Activated gamma-delta T cell treated with anti-CD3 and anti-CD28 coated beads, Interleukin-2, amount 50 U/mL, for 16 hours (primary cell): ENCODE measurements around the gene LOXL3.
A peak's percentile ranks its signal among the peaks of the same experiment; 100 is the strongest.

Experiments
- DNase-seq: peaks from one replicate; pipeline ENCODE4 v3.0.0-alpha.2; 2020; ENCODE audit warnings: low read depth

The LOXL3 gene, protein sequence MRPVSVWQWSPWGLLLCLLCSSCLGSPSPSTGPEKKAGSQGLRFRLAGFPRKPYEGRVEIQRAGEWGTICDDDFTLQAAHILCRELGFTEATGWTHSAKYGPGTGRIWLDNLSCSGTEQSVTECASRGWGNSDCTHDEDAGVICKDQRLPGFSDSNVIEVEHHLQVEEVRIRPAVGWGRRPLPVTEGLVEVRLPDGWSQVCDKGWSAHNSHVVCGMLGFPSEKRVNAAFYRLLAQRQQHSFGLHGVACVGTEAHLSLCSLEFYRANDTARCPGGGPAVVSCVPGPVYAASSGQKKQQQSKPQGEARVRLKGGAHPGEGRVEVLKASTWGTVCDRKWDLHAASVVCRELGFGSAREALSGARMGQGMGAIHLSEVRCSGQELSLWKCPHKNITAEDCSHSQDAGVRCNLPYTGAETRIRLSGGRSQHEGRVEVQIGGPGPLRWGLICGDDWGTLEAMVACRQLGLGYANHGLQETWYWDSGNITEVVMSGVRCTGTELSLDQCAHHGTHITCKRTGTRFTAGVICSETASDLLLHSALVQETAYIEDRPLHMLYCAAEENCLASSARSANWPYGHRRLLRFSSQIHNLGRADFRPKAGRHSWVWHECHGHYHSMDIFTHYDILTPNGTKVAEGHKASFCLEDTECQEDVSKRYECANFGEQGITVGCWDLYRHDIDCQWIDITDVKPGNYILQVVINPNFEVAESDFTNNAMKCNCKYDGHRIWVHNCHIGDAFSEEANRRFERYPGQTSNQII

DNA sequence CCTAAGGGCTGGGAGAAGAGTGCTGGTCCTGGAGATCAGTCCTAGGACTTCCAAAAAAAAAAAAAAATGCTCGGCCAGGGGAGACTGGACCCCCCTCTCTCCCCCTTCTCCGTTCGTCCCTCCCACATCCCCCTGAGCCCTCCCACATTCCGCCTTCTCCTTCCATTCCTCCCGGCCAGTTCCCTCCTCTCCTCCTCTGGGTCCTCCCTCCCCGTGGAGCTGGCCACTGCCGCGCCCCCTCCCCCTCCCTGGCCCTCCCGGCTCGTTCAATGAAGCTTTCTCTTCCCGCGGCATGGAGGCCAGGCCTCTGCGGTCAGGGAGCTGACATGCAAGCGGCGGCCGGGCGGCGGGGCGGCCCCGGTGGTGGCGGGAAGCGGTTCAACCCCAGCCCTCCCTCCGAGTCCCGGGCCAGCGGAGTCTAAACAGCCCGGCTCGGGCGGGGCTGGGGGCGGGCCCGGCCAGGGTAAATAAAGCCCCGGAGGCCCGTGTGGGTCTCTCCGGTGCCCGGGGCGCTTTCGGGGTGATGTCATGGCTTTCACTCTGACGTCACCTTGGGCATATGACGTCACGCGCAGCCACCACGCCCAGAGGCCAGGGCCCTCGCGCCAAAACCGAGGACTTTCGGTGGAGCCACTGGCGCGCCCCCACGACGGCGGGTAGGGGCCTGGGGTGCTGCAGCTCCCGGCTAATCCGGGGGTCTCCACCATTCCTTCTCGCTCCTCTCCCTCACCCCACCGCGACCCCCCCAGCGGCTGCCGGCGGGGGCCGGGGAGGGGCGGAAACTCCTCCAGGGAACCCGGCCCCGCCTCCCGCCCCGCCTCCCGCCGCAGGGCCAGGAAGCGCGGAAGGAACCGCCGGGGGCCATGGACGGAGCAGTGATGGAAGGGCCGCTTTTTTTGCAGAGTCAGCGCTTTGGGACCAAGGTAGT is at the start of gene LOXL3, which contains the start of gene DOK1:
Gene LOXL3 (minus strand): TSS at position 51 of the 928 bp plus-strand sequence. CDS start 1,308 bp downstream, outside the sequence.
Gene DOK1 (plus strand): TSS at position 829 of the 928 bp plus-strand sequence. CDS start 35 bp downstream, at position 864.
- peak; percentile 68 for DNase-seq

DNA sequence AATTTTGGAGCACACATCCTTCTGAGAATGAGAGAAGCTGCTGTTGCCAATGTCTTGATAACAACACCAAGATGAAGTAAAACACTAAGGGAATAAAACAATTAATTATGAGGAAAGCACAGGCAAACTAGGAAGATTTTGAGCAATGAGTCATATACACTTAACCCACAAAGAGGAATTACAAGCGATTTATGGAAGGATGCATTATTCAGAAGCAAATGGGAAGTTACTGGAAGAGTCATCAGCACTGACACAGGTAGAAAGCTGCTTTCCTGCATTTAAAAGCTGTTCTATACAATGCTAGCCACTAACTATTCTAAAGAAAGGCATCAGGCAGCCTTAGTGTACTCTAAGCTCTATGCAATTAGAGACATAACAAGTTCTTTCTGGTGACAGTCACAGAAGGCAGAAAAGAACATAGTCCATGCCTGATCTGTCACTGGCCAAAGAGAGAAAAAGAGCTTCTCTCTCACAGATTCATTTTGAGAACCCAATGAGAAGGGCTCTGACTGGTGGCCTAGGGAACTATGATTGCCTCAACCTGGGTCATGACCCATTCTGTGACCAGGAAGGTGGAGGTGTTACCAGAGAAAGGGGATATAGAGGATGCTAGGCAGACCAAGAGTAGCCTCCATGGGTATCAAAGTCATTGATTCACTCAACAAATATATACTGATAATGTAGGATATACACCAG is 49.0 kb upstream of the LOXL3 start:
- DNase-seq: no peak

DNA sequence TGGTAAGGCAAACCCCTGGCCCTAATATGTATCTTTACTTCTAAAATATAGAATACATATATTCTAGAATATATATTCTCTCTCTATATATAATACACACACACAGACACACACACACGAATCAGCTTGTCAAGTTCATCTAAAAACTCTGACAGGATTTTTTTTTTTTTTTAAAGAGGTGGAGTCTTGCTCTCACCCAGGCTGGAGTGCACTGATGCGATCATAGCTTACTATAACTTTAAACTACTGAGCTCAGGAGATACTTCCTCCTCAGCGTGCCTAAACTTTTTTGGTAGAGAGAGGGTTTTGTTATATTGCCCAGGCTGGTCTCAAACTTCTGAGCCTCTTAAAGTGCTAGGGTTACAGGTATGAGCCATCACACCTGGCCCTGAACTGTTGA is 45.9 kb upstream of the LOXL3 start:
- no peak for DNase-seq

DNA sequence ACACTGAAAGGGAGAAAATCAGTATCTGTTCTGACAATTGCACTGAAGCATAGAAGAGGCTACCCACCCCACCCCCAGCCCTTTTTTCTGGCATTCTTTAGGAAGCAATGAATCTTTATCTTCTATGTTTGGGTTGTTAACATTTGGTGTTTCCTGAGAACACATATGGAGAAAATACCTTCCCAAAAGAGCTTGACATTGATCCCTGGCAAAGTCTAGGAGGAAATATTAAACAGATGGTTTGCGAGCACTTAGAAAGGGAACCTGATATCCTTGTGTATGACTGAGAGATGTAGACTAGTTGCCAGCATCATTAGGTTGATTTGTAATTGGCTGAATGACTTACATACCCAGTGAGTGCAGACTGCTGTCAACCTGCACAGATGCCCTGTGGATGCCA is 43.7 kb upstream of the LOXL3 start:
- DNase-seq: no peak

DNA sequence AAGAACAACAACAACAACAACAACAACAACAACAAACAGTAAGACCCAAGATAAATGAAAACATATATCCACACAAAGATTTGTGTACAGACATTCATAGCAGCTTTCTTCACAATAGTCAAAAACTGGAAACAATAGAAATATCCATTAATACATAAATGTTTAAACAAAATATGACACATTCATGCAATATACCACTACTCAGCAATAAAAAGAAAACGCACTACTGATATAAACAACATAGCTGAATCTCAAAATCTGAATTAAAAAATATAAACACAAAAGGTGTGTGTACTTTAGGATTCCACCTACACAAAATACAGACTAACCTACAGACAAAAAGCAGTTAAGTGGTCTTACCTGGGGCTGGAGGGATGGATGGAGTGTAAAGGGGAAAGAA is 42.8 kb upstream of the LOXL3 start:
- no peak for DNase-seq

DNA sequence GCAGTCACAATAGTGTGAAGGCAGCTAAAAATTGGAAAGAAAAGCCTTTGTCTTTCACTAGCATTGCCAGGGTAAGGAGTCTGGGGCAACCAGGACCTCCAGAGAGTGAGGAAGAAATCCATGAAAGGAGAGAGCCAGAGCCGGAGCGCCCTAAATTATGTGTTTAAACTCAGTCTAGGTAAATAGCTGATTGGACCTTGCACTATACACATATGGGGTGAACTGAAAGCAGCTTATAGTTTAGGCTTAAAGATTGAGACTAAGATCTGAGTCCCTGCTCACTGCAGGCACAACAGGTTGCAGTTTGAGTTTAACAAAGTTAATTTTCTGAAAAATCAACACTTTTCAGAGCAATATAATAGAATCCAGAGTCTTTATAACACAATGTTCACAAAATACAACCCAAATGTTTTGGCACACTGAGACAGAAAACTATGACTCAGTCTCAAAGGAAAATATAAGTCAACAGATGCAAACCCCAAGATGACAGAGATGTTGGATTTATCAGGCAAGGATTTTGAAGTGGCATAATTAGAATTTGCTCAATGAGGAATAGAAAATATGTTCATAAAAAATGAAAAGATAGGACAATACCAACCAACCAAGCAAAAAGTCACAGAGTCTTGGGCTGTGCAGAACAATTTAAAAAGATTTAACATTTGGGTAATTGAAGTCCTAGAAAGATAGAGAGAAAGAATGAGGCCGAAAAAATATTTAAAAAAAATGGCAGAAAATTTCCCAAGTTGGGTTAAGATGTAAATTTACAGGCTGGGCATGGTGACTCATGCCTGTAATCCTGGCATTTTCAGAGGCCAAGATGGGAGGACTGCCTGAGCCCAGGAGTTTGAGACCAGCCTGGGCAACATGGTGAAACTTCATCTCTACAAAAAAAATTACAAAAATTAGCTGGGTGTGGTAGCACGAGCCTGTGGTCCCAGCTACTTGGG is 40.4 kb upstream of the LOXL3 start:
- no peak for DNase-seq

DNA sequence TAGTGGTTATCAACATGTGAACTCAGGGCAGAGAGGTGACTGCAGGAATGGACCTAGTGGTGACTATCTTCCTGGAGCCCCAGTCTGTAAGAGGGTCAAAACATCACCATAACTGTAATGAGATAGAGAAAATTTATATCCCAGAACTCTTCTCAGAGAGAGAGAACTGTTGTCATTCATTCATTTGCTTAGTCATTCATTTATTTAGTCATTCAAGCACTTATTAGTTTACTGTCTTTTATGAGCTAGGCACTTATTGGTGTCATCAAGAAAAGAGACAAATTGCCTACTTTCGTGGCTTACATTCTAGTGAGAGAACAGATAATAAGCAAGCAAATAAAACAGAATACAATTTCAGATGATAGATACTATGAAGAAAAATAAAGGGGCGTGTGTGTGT is 34.9 kb upstream of the LOXL3 start:
- DNase-seq: no peak

DNA sequence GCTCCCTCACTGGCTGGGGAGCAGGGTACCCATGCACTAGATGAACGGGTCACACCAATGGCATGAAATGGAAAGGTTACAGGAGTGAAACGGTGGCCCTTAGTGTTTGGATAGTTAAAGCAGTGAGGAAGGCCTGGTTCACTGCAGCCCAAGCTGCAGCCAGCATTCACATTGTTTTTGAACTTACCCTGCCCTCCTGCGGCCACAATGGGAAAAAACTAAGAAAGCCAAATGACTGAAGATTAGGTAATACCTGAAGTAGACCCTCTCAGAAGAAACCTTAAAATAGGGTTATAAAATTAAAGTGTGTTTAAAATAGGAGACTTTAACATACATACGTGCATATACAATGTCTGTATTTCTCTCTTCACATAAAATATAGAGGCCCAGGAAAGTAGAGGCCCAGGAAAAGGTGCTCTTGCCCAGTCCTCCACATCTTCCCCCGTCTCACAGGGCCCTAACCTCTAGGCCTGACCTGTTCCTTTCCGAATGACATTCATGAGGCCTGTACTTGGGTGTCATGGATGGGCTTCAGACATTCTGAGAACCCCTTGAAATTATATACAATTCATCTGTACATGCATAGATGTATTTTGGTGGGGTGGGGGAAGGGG is 34.0 kb upstream of the LOXL3 start:
- DNase-seq: peak; percentile 24

DNA sequence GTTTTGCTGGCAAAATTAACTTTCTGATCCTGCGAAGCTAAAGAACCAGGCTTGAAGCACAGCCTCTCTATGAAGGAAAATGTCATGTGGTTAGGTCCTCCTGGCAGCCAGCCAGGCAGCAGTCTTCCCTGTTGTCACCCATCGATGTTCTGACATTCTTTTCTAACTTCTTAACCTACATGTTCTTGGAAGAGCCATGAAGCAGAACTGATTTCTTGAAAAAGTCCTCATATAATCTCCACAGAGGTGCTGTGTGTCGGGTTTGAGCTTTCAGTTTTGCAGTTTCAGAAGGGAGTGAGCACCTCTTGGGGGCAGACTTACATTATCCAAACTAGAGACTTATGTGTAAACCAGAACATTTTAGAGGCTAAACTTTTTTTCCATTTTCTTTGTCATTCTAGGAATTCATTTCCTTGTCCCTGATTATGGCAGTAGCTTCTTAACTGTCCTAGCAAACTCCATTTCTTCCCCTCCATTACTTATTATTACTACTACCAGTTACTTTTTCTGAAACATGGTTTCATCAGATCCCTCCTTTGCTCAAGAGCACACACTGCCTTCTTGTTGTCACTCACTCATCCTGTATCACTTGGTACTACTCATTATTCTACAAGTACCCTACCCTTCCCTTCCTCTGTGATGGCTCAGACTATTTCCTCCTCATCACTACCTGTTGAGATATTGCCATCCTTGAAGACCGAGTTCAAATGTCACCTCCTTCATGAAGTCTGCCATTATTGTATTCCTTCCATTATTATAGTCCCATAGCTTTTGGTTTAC is 31.9 kb upstream of the LOXL3 start:
- DNase-seq: no peak

DNA sequence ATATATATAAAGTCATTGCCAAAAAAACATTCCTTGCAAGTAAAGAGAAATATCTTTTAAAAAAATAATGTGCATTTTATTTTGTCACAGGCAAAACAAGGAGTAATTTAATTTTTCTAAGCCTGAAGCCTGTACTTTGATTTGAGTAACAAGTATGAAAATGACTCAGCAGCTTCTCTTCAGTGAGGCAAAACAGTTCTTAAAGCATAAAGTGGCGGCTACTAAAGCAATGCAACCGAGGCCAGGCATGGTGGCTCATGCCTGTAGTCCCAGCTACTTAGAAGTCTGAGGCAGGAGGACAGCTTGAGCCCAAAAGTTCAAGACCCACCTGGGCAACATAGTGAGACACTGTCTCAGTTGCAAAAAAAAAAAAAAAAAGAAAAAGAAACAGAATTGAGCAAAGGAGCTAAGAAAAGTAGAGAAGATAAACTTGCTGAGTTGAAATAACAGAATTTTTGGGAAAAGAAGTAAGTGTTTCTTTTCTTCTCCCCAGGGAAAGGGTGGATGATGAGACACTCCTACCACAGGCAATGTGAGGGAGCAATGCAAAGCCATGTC is 30.4 kb upstream of the LOXL3 start:
- no peak for DNase-seq

DNA sequence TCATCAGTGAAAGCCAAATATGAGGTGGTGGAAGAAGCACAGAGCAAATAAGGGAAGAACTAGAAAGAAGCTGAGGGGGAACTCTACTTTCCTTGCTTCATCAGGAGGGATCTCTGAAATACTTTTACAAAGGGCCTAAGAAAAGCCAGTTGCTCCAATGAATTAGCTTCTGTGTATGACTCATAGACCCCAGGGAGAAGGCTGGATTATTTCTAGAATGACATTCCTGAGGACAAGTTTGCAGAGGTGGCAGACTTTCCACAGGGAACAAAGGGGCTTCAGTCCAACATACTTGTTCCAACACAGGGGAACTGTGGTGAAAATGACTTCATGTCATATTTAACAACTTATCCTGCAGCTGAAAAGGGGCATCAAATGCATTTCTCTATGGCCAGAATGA is 29.8 kb upstream of the LOXL3 start:
- DNase-seq: no peak

DNA sequence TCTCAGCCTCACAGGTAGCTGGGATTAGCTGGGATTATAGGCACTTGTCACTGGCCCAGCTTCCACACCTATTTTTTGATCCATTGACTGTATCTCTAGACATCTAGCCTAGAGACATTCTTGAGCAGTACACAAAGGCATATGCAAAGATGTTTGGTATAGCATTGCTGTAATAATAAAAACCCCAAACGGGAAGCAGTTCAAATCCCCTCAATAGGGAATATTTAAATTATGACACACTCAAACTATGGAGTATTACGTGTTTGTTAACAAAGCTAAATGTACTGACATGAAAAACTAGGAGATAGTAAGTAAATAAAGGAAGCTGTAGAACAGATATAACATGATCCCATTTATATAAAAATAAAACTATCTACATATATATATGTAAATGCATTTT is 28.4 kb upstream of the LOXL3 start:
- DNase-seq: no peak

DNA sequence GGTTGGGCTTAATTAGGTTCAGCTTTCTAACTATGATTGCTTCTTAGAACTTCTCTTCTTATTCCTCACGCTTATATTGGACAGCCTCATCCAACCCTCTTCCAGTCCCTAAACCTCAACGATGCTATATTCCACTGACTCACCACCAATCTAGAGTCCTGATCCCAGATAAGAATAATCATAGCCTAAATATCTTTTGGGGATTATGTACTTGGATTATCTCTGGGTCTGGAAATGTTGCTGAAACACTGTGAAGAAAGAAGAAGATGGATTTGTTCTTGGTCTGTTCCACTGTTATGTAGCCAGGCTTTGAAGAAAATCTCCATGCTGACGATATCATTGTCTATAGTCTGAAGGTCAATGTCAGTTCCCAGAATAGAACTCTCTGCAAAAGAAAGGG is 27.7 kb upstream of the LOXL3 start:
- no peak for DNase-seq

DNA sequence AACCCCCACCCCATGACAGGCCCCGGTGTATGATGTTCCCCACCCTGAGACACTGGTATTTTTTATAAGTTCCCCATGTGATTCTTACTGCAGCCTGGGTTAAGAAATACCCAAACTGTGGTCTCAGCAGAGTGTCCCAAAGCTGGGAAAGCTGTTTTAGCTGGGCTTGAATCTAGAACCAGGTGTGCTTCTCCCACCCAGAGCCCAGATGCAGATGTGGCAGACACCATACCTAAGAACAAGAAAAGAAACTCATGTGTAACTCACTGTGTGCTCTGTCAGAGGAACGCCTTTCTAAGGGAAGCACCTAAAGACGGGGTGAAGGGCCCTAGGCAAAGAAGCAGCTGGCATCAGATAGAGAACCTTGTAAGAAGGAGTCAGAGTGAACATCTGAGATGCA is 24.7 kb upstream of the LOXL3 start:
- no peak for DNase-seq

DNA sequence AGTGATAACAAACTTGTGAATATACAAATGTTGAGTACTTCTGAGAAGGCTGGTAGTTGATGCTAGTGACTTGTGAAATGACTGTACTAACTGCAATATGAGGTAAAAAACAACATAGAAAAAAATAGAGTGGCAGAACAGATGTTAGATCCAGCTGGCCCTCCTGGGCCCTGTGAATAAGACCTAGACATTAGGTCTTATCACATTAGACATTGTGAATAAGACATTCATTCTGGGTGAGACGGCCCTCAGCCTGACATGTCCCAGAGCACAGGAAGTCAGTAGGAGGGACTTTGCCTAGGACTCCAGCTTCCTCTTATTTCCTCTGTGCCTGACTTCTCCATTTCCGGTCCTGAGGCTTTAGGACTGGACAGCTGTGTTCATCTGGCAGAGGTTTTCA is 23.7 kb upstream of the LOXL3 start:
- DNase-seq: no peak

DNA sequence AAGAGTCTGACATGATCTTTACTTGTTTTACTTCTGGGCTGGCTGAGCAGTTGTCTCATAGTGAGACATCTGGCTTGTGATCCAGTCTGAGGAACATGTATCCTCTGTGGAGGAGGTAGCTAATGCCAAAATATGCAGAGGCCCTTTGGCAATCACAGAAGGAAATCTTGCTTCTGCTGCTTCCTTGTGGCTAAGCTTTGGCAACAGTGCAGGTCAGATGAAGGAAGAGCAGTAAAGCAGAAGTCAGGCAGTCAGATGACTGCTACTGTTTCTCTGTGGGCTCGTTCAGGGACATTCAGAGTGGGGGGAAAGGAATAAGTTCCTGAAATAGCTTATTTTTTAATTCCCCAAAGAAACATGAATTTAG is 23.1 kb upstream of the LOXL3 start:
- DNase-seq: no peak

DNA sequence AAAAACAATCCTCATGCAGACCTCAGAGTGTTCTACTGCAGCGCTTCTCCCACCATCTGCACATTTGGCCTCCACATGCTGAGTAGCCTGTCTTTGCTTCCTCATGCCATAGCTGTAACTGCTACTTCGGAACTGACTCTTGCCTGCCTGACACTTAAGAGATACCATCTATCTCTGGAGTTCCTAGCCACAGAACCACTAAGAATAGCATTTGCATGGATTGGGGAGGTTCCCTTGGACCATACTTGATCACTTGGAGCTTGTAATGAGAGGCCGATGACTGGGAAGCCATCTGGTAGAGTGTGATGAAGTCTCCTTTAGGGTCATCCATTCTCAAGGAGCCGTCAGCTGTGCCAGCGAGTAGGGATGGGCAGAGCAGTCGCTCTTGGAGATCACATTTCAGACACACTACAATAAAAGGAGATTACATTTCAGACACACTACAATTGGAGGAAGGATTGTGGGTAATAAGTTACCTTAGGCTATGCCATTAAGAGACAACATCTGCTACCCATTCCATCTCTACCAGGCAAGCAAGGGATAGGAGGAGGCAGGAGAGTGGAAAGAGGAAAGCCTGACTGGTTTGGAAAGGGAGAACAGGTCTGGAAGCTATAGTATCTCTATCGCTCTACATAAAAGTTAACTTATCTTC is 22.6 kb upstream of the LOXL3 start:
- no peak for DNase-seq

DNA sequence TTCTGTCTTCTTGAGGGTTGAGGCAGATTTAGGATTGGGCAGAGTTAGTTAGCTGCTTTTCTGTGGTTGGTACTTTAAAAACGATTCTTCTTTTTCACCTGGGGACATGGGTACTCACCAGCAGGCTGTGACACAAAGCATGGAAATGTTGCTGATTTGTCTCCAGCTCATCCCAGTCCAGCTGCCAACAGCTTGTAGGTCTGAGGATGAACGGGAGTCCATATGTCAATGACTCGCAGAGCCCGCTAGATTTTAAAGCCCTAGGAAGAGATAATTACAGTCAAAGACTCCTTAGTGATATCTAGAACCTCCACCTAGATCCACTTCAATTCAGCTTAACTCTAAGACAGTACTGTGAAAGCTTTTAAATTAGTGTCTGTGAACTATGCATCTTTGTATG is 21.6 kb upstream of the LOXL3 start:
- no peak for DNase-seq
